Measurements from ENCODE around the gene KCTD18.

Gene KCTD18

DNA sequence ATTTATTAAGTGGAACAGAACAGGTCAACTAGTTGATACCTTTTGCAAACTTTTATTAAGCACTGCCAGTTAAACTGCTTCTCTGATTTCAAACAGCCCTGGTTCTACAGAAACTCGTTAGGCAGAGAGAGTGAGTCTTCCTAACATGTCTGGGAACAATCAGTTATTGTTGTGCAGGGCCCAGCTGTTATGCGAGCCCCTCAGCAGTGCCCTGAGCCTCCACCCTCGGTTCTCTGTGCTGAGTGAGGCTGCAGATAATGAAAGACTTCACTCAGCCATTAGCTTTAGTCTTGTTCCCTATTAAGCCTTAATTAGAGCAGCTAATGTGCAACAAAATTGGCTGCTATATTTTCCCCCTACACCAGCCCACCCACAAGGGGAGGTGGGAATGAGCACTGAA, 39.6 kb downstream of the KCTD18 start:
- H3K79me2 ChIP-seq: no peaks in the 10 kb centered on the region
- no peaks in the 10 kb centered on the region for H3K4me1 ChIP-seq
- no peak for TF ChIP-seq CTCF (IDR thresholded peaks at IDR 0.05)
- no peak overlapping the region for H3K4me2 ChIP-seq (ENCODE audit: low read length)
- no peak overlapping the region for H3K27ac ChIP-seq
- H3K27me3 ChIP-seq (ENCODE audit: control insufficient read depth, insufficient read depth, low read length): no peaks in the 10 kb centered on the region
- no peak overlapping the region for H3K9ac ChIP-seq
- H3K9me3 ChIP-seq (ENCODE audit: control insufficient read depth, low read length): no peaks in the 10 kb centered on the region
- H3K4me3 ChIP-seq (ENCODE audit: low read depth, low read length): no peak overlapping the region
- H3K36me3 ChIP-seq (ENCODE audit: control insufficient read depth, insufficient read depth, low read length): no peaks in the 10 kb centered on the region
- H2AFZ ChIP-seq: no peak overlapping the region

GRCh38 chr2:200469708-200470211, 40.1 kb downstream of the KCTD18 start:
- Histone ChIP-seq H3K9me3 (ENCODE audit: control insufficient read depth, low read length) (no peaks in the 10 kb centered on the region), H3K4me2 (ENCODE audit: low read length) (no peak overlapping the region), H3K9ac (no peak overlapping the region), H3K79me2 (no peaks in the 10 kb centered on the region), H3K36me3 (ENCODE audit: control insufficient read depth, insufficient read depth, low read length) (no peaks in the 10 kb centered on the region), H3K27ac (no peak overlapping the region), H3K27me3 (ENCODE audit: control insufficient read depth, insufficient read depth, low read length) (no peaks in the 10 kb centered on the region), H2AFZ (no peak overlapping the region), H3K4me1 (no peaks in the 10 kb centered on the region), H3K4me3 (ENCODE audit: low read depth, low read length) (no peak overlapping the region)
- no peak for TF ChIP-seq CTCF (IDR thresholded peaks at IDR 0.05)

- Histone ChIP-seq H3K9me3 (ENCODE audit: control insufficient read depth, low read length) (no peaks in the 10 kb centered on the region), H3K79me2 (no peaks in the 10 kb centered on the region), H3K4me3 (ENCODE audit: low read depth, low read length) (no peak overlapping the region), H3K4me1 (no peaks in the 10 kb centered on the region), H3K9ac (no peak overlapping the region), H2AFZ (no peak overlapping the region), H3K36me3 (ENCODE audit: control insufficient read depth, insufficient read depth, low read length) (no peaks in the 10 kb centered on the region), H3K27ac (no peak overlapping the region), H3K4me2 (ENCODE audit: low read length) (no peak overlapping the region), H3K27me3 (ENCODE audit: control insufficient read depth, insufficient read depth, low read length) (no peaks in the 10 kb centered on the region)
- TF ChIP-seq CTCF (IDR thresholded peaks at IDR 0.05): no peak
Measured at GRCh38 chr2:200467806-200468681, 41.8 kb downstream of the KCTD18 start.

DNA sequence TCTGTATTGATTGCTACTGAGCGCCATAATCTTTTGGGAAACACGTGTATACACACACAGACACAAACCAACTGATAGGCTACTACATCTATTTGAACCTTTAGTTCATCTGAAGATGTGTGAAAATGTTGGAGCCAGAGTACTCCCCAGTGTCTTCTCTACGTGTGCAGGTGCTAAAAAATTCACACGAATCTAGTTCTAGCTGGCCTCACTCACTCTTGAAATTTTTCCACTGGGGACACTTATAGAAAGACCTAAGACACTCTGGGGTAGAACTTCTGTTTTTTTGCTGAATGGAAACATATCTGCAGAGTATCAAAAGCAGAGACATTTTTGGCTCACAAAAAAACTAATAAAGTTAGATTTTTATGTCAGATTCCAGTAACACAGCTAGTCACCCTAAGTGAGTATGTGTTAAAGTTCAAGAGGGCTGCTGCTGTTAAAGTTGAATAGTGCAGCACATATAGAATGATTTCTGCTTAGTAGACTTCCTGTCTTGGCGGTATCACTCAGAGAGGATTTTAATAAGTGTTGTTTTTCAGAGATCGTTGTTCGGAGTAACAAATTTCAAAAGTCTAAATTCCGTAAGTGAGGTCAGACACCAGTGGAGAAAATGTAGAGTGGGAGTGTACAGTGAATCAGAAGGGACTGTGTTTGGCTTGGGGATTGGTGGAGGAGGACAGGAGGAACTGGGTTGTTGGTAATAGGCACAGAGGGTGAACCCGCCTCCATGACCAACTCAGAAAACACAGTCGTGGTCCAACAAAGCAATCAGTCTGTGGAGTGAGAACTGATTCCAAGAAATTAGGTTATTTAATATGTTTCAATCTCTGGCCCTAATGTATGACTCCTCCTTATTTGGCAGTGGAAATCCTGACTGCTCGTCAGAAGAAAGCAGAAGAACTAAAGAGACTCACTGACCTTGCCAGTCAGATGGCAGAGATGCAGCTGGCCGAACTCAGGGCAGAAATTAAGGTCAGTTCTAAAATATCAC, 43.1 kb downstream of the KCTD18 start:
- no peak for TF ChIP-seq CTCF (IDR thresholded peaks at IDR 0.05)
- H3K4me3 ChIP-seq (ENCODE audit: low read depth, low read length): no peak overlapping the region
- no peak overlapping the region for H3K9ac ChIP-seq
- H3K36me3 ChIP-seq (ENCODE audit: control insufficient read depth, insufficient read depth, low read length): no peaks in the 10 kb centered on the region
- H3K27me3 ChIP-seq (ENCODE audit: control insufficient read depth, insufficient read depth, low read length): no peaks in the 10 kb centered on the region
- no peaks in the 10 kb centered on the region for H3K9me3 ChIP-seq (ENCODE audit: control insufficient read depth, low read length)
- H2AFZ ChIP-seq: no peak overlapping the region
- H3K27ac ChIP-seq: peak overlapping the region; percentile 7
- no peaks in the 10 kb centered on the region for H3K4me1 ChIP-seq
- H3K4me2 ChIP-seq (ENCODE audit: low read length): no peak overlapping the region
- H3K79me2 ChIP-seq: no peaks in the 10 kb centered on the region
